Right atrium auricular region (tissue), 2 donors: ENCODE measurements around the gene FYCO1. TPM values are rescaled to one million over a fixed set of nuclear protein-coding genes. Genes with fewer than 3 reads are reported as not detected.

ENCODE experiments used
- DNase-seq: peaks from one replicate; pipeline ENCODE4 v3.0.0-alpha.2; 2019; ENCODE audit warnings: low spot score
- H3K27ac ChIP-seq, 2 donors: fragments of 200-600 bp; sonication (generic); 1 replicate in 1 of 2; 2 replicates in 1 of 2; pipeline ENCODE4 v1.5.1; 2016 to 2019
- H3K27me3 ChIP-seq, 2 donors: fragments of 200-600 bp; sonication (generic); one replicate each; pipeline versions ENCODE4 v1.5.1 to v1.6.0; 2017 to 2019
- H3K36me3 ChIP-seq: fragments of 200-600 bp; sonication (generic); one replicate; pipeline ENCODE4 v1.5.1; 2016
- H3K4me1 ChIP-seq, 2 donors: fragments of 200-600 bp; sonication (generic); one replicate each; pipeline versions ENCODE4 v1.5.1 to v1.6.0; 2017 to 2019
- H3K4me3 ChIP-seq, 2 donors: fragments of 200-600 bp; sonication (generic); 1 replicate in 1 of 2; 2 replicates in 1 of 2; pipeline ENCODE4 v1.5.1; 2017 to 2019; ENCODE audit warnings: mild to moderate bottlenecking in 1 of 2, moderate library complexity in 1 of 2
- H3K9me3 ChIP-seq, 2 donors: fragments of 200-600 bp; sonication (generic); one replicate each; pipeline ENCODE4 v1.5.1; 2019
- CTCF ChIP-seq, 2 donors: fragments of 200-600 bp; sonication (generic); IDR thresholded peaks; one replicate each; pipeline ENCODE4 v1.5.1; 2019; ENCODE audit warnings: antibody characterized with exemption in 2 of 2
- total RNA-seq, 2 donors: library from RNA; depleted of rRNA; stranded (reverse); fragments of >200 nt; gene quantifications; one replicate each; pipeline ENCODE4 v1.1.0, GENCODE V29; 2016

The FYCO1 gene
- total RNA-seq, 2 donors from 2014 or later = 67.2 to 116 TPM

- Histone ChIP-seq H3K4me1 (no peaks in the 10 kb centered on the region), H3K4me3 (no peak overlapping the region), H3K27me3 (no peaks in the 10 kb centered on the region), H3K9me3 (peaks cover 0 to 4% of the 10 kb centered on the region in 2 donors), H3K36me3 (no peaks in the 10 kb centered on the region), H3K27ac (no peak overlapping the region)
- no peak for TF ChIP-seq CTCF (IDR thresholded peaks at IDR 0.05)
- DNase-seq = no peak
Observed at GRCh38 chr3:45868213-45868612, 127.4 kb downstream of the FYCO1 start.

Other genes with a start within 250 kb of the FYCO1 start
- not detected for gene SLC6A20, start 199.3 kb downstream of the FYCO1 start, total RNA-seq
- gene LZTFL1, start 153.7 kb downstream of the FYCO1 start, total RNA-seq = 1 to 10 TPM; 8.3 to 8.9 TPM
- not detected for gene CCR9, start 109.3 kb downstream of the FYCO1 start, total RNA-seq
- 1 to 10 TPM in 1 of 2 donors, not detected in 1; 1.2 TPM for gene CXCR6, start 52.4 kb downstream of the FYCO1 start, total RNA-seq
- gene XCR1, start 31.7 kb upstream of the FYCO1 start, total RNA-seq = not detected
- 1 to 10 TPM; 1.2 to 8.9 TPM for gene CCR1, start 212.5 kb upstream of the FYCO1 start, total RNA-seq
- not detected for gene CCR3, start 246.6 kb upstream of the FYCO1 start, total RNA-seq